HG03457 (cell line): ENCODE data around the gene CARM1.
"Not testable (repeated sequence)": the region's sequence is repeated elsewhere in the genome, so short reads cannot be mapped to it uniquely, and the experiment has no call there.

Experiments used
- ATAC-seq: cut with Tn5 transposase; IDR thresholded peaks from one replicate; pipeline ENCODE4 v1.9.1; 2021; ENCODE audit warnings: moderate number of reproducible peaks; ENCODE audit not compliant: unreplicated experiment

The CARM1 gene

GRCh38 chr19:10872546-10873107 is 1.3 kb downstream of the CARM1 start:
- no peak for ATAC-seq

GRCh38 chr19:10874024-10874423 is 2.7 kb downstream of the CARM1 start:
- no peak for ATAC-seq

- no peak for ATAC-seq
Observed at GRCh38 chr19:10876459-10877240, 5.3 kb downstream of the CARM1 start.

- not testable (repeated sequence) for ATAC-seq
Observed at GRCh38 chr19:10877608-10878007, 6.3 kb downstream of the CARM1 start.

GRCh38 chr19:10878253-10878652 is 6.9 kb downstream of the CARM1 start:
- no peak for ATAC-seq

GRCh38 chr19:10881403-10882107 is 10.2 kb downstream of the CARM1 start:
- ATAC-seq, result no peak

- ATAC-seq, result no peak
Observed at GRCh38 chr19:10882108-10882457, 10.7 kb downstream of the CARM1 start.

GRCh38 chr19:10884274-10884673 is 12.9 kb downstream of the CARM1 start:
- ATAC-seq, result no peak

- no peak for ATAC-seq
Observed at GRCh38 chr19:10885201-10886169, 14.1 kb downstream of the CARM1 start.

- ATAC-seq, result no peak
Observed at GRCh38 chr19:10887616-10888367, 16.4 kb downstream of the CARM1 start.

- ATAC-seq, result no peak
Observed at GRCh38 chr19:10888421-10888866, 17.1 kb downstream of the CARM1 start.

GRCh38 chr19:10889880-10890279 is 18.5 kb downstream of the CARM1 start:
- no peak for ATAC-seq

- ATAC-seq, result no peak
Observed at GRCh38 chr19:10891405-10892086, 20.2 kb downstream of the CARM1 start.

- ATAC-seq, result no peak
Observed at GRCh38 chr19:10892256-10892655, 20.9 kb downstream of the CARM1 start.

GRCh38 chr19:10894911-10895213 is 23.5 kb downstream of the CARM1 start:
- ATAC-seq, result no peak

- ATAC-seq, result no peak
Observed at GRCh38 chr19:10895363-10895762, 24.0 kb downstream of the CARM1 start.

- ATAC-seq, result no peak
Observed at GRCh38 chr19:10895920-10896319, 24.6 kb downstream of the CARM1 start.

- ATAC-seq, result no peak
Observed at GRCh38 chr19:10896851-10897526, 25.6 kb downstream of the CARM1 start.

GRCh38 chr19:10898633-10899032 is 27.3 kb downstream of the CARM1 start:
- no peak for ATAC-seq
